GF-D8 (cell line): ENCODE data around the gene RABL6.
"Not testable (repeated sequence)": the region's sequence is repeated elsewhere in the genome, so short reads cannot be mapped to it uniquely, and the experiment has no call there.

ENCODE experiments used
- DNase-seq: peaks from one replicate; lab custom pipeline; 2025; lab: John Stamatoyannopoulos, UW

The RABL6 gene

DNA sequence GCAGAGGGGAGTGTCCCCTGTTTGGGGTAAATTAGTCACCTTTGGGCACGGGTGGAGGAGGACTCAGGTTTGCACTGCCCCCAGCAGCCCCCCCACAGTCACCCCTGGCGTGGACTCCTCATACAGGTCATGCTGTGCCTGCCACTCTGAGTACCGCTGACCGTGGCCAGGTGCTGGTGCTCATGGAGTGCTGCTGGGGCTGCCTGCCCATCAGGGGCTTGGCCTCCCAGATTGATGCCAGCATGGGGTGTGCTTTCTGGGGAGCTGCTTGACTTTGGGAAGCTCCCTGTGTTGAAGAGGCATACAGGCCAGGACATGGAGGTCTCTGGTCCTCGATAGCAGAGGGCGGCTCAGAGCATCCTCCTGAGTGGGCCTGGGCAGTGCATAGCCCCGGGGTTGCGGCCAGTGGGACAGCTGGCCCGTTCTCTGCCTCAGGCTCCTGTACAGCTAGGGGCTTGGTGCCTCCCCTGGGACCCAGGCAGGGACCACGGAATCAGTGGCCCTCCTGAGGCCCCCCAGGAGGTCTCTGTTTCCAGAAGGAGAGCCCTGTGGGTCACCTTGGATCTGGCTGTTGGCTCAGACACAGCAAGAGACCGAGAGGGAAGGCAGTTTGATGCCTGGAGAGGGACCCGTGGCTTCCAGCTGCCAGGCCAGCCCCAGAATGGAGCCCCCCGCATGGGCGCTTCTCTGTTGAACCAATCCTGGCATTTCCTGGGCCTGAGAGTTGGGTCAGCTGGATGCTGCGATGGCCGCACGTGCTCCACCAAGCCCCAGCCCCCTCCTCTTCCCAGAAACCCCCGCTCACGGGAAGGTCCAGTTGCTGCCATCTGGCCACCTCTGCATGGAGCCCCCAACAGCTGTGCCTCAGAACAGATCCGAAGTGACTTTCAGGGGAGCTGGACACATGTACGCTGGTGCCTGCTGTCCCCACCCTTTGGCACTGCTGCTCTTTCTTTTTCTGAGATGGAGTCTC lies 28.5 kb downstream of the RABL6 start:
- DNase-seq, result no peak

DNA sequence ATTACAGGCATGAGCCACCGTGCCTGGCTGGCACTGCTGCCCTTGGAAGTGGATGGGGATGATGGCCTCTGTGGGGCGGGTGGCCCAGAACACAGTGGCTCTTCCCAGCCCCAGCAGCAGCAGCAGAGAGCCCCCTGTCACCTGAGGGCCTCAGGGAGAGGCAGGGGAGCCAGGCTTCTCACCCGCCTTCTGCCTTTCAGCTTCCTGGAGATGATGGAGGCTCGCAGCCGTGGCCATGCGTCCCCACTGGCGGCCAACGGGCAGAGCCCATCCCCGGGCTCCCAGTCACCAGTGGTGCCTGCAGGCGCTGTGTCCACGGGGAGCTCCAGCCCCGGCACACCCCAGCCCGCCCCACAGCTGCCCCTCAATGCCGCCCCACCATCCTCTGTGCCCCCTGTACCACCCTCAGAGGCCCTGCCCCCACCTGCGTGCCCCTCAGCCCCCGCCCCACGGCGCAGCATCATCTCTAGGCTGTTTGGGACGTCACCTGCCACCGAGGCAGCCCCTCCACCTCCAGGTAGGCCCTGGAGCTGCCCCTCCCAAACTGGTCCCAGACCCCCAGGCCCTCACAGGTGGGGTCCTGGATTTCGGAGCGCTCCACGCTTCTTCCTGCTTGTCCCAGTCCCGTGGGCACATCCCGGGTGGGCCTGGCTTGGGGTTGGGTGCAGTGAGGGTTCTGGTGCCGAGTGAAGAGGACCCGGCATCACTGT lies 29.6 kb downstream of the RABL6 start:
- no peak for DNase-seq

DNA sequence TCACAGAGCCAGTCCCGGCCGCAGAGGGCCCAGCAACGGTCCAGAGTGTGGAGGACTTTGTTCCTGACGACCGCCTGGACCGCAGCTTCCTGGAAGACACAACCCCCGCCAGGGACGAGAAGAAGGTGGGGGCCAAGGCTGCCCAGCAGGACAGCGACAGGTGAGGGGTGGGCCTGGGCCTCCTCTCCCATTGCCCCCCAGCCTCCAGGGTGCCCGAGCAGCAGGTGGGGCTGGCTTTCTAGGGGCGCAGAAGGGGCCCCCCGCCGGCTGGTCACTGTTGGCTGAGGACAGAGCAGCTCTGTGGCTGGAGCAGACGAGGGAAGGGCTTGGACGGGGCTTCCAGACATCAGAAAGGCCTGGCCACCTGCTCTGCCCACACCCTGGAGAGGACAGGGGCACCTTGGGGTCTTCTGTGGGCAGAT lies 30.1 kb downstream of the RABL6 start:
- not testable (repeated sequence) for DNase-seq

DNA sequence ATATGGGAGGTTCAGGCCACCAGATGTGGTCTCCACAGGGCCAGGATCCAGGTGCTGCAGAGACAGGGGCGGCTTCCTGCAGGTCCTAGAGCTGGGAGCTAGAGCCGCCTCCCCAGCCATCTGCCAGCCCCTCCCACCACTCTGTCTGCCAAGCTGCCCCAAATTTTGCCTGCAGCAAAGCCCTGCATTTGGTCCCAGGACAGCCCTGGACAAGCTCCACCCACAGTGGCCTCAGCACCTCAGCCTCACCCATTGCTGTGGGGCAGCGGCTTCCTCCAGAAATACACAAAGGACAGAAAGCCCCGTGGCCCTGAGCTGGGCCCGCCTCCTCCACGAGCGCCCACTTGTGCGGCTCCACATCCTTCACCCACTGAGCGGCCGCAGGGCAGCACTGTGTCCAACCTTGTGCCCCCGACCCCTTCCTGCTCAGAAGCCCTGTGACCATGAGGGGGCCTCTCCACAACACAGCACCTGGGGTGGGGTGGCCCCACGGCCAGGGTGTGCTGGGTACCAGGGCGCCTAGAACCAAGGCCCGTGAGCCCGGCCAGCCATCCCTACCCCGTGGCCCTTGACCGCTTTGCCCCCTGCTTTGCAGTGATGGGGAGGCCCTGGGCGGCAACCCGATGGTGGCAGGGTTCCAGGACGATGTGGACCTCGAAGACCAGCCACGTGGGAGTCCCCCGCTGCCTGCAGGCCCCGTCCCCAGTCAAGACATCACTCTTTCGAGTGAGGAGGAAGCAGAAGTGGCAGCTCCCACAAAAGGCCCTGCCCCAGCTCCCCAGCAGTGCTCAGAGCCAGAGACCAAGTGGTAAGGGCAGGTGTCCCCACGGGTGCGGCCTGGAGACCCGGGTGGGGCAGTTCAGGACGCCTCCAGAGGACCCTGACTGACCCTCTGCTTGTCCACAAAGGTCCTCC lies 30.8 kb downstream of the RABL6 start:
- DNase-seq, result no peak

DNA sequence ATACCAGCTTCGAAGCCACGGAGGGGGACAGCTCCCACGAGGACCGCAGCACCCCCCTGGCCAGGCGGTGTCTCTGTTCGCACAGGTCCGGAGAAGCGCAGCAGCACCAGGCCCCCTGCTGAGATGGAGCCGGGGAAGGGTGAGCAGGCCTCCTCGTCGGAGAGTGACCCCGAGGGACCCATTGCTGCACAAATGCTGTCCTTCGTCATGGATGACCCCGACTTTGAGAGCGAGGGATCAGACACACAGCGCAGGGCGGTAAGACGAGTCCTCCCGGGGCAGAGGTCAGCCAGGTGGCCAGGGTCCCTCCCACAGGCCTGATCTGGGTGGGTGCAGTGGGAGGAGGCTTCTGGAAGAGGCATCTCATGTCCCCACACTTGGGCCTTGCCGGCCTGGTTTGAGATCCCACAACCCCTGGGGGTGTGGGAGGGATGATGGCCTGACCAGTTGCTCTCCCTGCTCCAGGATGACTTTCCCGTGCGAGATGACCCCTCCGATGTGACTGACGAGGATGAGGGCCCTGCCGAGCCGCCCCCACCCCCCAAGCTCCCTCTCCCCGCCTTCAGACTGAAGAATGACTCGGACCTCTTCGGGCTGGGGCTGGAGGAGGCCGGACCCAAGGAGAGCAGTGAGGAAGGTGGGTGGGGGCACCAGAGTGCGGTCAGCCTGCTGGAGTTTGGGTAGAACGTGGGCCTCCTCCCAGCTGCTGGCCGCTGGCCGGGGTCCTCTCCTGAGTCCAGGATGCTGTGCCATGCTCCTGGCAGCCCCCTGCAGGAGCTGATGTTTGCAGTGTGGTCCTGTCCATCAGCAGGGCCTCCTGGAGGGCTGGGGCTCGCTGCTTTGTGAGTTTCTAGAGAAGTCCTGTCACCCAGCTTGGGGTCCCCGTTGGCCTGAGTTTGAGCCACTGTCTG lies 31.7 kb downstream of the RABL6 start:
- DNase-seq, result no peak

DNA sequence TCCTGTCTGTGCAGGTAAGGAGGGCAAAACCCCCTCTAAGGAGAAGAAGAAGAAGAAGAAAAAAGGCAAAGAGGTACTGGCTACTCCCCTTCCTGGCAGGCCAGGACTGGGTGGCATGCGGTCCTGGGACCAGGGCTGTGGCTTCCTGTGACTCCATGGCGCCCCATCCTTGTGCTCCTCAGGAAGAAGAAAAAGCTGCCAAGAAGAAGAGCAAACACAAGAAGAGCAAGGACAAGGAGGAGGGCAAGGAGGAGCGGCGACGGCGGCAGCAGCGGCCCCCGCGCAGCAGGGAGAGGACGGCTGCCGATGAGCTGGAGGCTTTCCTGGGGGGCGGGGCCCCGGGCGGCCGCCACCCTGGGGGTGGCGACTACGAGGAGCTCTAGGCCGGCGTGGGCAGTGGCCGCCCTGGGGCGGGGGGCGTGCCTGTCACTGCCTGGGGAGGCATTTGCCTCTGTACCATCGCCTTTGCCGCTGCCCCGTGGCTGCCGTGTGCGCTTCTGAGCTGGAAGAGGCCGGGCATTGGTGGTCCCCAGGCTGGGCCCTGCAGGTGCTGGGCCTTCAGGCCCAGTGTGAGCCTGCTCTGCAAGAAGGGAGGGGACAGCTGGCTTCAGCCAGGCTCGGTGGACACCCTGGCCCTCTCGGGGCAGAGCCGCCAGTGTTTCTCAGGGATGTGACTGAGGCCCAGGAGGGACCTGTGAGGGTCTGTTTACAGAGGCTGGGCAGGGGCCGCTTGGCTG lies 32.6 kb downstream of the RABL6 start:
- DNase-seq, result no peak

DNA sequence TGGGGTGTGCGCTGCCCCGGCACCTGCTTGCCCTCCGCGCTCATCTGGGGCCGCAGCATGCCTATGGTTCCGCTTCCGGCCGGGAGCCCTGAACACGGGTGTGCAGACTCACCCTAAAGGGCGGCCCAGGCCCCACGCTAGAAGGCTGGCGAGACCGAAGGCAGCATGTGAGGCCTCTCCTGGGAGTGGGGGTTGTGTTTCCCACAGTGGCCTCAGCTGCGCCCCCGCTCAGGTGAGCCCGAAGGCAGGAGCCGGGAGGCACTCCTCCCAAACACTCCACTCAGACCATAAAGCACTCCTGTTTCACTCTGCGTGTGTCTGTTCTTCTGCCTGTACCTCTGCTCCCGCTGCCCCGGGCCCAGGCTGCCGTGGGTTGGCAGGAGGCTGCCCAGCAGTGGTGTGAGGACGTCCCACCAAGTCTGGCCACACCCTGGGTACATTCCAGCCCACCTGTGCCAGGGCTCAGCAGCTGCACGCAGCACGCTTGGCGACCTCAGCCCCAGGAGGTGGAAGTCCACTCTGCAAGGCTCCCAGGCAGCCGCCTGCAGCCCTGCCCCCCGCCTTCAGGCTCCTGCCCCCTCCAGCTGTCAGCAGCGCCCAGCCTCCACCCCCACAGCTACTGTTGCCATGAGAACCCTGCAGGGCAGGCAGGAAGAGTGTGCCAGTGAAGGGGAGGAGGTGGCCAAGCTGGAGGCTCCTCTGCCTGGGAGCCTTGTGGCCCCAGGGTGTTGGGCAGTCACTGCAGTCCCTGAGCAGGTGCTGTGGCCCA lies 33.3 kb downstream of the RABL6 start:
- DNase-seq, result no peak

DNA sequence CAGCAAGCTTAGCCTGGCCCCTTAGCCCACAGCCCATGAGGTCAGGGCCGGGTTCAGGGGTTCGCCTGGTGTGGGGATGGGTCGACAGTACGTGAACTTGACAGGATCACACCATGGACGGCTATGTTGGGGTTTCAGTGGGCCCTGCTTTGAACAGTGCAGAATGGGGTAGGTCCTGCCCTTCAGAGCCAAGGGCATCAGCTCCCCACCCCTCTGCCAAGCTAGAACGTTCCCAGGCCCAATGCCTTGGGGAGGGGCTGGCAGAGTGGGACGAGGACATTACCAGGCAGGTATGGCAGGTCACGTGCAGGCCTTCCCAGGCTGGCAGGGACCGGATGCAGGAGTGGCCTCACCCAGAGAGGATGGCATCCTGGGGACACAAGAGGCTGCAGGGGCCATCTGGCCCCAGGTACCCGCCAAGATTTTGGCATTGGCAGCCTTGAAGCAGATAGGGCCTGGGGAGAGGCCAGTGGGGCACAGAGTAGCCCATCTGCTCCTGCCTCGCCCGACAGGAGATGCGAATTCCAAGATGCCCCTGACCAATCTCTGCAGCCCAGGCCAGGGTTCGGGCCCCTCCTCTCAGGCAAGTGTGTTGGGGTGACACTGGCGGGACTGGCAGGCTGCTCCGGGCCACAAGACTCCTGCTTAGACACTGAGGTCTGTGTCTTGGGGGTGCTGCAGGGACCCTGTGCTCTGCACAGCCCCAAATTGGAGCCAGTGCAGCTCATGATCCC lies 34.1 kb downstream of the RABL6 start:
- not testable (repeated sequence) for DNase-seq

DNA sequence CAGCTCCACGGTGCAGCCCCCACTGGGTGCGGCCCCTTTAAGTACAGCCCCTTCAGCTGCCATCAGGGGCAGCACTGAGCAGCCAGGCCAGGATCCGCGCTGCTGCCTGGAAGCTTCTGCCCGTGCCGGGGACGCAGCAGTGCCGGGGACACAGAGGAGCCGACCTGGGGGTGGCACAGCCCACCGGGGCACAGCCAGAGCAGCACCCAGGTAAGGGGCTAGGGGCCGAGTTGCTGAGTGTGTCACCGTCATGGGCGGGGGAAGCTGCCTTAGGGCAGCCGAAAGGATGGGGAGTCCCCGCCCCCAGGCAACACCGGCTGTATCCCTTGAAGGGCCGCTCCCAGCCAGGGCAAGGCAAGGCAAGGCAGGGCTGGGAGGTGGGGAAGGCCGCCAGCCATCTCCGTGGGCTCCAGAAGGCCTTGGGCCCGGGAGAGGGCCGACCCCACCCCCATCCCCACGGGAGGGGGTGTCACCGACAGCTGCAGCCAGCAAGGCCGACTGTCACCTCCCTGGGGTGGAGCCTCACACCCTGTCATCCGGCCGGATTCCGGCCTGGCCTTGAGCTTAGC lies 34.7 kb downstream of the RABL6 start, which contains the start of gene AJM1:
Gene AJM1 (plus strand): TSS at position 99 of the 569 bp plus-strand sequence. CDS start 1,937 bp downstream, outside the sequence.
- peak; percentile 21 for DNase-seq

DNA sequence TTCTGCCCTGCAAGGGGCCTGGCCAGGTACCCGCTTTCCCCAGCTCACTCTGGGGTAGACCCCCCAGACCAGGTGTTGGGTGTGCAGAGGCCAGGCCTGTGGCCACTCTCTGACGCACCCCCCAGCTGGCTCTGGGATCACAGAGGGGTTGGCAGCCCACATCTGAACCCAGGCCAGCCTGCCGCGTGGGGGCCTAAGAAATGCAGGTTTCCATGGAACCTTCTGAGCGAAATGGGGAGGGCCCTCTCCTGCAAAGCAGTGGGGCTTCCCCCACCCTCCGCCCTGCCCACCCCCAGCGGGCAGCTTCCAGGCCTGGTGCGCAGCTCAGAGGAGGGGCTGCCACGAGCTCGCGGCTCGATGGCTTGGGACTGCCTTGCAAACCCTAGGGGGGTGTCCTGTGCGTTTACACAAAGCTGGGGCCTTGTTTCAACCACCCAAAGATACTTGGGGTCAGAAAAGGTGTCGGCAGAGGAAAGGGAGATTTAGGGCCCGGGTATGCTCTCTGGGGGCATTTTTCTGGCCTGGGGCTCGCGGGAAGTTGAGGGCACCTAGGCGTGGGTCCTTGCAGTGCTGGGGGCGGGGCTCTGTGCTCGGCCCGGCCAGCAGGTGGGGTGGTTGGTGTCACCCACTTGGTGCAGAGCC lies 35.5 kb downstream of the RABL6 start:
- not testable (repeated sequence) for DNase-seq

DNA sequence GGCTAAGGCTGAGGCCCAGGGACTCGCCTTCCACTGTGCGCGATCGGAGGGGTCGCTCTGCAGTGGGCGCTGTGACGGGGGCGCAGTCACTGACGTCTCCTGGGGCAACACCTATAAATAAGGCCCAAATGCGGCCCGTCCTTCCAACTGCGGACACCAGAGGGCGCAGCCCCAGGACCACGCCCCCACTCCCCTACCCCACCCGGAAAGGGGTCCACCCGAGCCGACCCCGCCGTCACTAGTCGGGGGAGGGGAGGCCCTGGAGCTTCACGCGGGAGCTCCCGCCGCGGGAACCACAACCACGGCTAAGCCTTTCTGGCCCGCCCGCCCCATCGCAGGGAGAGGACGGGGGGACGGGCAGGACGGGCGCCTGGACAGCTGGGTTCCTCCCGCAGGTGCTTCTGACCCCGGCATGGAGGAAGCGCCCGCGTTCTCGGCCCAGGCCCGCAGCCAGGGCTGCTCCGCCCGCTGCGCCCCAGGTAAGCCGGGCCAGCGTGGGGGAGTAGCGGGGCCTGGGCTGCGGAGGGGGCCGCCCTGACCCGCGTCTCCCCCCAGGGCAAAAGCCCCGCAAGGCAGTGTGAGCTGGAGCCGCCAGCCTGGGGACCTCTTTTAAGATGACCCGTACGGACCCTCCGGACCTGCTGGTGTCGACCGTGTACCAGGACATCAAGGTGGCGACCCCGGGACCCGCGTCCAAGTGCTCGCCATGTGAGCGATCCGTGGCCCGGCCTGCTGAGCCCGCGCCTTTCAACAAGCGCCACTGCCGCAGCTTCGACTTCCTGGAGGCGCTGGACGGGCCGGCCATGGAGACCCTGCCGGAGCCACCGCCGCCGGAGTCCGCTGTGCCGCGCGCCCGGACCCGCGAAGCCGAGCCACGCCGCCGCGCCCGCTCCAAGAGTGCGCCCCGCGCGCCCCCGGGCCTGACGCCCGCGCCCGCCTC lies 36.3 kb downstream of the RABL6 start:
- not testable (repeated sequence) for DNase-seq

DNA sequence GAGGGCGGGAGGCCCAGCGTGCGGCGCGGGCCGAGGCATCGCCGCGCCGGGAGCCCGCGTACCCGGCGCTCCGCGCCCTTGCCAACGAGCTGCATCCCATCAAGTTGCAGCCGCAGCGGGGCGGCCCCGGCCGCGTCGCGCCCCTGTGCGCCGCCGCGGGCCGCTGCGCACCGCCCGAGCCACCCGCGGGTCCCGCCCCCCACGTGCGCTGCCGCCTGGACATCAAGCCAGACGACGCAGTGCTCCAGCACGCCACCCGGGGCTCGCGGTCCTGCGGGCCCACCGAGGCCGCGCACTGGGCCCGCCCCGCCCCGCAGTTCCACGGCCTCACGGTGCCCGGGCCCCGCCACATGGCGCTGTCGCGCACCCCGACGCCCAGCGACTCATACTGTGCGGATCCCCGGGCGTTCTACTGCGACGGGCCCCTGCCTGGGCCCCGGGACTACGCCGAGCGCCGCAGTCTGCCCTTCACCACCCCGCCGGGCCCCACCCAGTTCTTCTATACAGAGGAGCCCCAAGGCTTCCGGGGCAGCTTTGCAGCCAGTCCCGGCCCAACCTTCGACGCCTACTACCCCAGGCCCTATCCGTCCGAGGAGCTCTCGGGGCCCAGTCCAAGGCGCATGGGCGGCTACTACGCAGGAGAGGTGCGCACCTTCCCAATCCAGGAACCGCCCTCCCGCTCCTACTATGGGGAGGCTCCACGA lies 37.2 kb downstream of the RABL6 start:
- DNase-seq, result no peak

DNA sequence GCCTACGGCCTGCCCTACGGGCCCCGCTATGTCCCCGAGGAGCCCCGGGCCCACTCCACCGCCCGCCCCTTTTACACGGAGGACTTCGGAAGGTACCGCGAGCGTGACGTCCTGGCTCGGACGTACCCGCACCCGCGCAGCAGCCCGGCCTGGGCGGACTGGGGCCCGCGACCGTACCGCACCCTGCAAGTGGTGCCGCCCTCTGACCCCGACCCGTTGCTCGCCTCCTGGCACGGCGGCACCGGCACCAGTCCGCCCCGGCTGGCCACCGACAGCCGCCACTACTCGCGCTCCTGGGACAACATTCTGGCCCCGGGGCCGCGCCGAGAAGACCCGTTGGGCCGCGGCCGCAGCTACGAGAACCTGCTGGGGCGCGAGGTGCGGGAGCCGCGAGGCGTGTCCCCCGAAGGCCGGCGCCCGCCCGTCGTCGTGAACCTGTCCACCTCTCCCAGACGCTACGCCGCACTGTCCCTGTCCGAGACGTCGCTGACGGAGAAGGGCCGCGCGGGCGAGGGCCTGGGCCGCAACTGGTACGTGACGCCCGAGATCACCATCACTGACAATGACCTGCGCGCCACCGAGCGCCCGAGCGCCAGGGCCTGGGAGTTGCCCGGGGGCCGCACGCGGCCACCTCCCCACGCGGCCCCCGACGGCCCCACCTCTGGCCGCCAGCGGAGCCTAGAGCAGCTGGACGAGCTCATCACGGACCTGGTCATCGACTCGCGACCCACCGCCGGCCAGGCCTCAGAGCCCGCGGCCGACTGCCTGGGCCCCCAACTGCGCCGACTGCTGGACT lies 37.9 kb downstream of the RABL6 start:
- no peak for DNase-seq

DNA sequence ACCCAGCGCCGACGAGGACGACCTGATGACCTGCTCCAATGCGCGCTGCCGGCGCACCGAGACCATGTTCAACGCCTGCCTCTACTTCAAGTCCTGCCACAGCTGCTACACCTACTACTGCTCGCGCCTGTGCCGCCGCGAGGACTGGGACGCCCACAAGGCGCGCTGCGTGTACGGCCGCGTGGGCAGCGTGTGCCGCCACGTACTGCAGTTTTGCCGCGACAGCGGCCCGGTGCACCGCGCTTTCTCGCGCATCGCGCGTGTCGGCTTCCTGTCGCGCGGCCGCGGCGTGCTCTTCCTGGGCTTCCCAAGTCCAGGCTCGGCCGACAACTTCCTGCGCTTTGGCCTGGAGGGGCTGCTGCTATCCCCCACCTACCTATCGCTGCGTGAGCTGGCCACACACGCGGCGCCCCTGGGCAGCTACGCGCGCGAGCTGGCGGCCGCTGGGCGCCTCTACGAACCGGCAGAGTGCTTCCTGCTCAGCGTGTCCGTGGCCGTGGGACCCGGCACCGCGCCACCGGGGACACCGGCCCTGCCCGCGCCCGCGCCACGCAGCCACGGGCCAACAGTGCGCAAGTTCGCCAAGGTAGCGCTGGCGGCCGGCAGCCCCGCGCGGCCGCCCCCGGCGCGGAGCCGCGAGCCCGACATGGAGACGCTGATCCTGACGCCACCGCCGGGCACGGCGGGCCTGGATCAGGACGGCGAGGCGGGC lies 38.8 kb downstream of the RABL6 start:
- DNase-seq, result no peak
